Stimulated activated CD4-positive, alpha-beta T cell treated with anti-CD3 and anti-CD28 coated beads, Interleukin-2, amount 100 ng/mL, for 4 hours (primary cell): ENCODE data around the gene SEMA3G.
A peak's percentile ranks its signal among the peaks of the same experiment; 100 is the strongest.

Experiments used
- DNase-seq: peaks from one replicate; pipeline ENCODE4 v3.0.0-alpha.2; 2020; ENCODE audit warnings: low read depth

Gene SEMA3G

DNA sequence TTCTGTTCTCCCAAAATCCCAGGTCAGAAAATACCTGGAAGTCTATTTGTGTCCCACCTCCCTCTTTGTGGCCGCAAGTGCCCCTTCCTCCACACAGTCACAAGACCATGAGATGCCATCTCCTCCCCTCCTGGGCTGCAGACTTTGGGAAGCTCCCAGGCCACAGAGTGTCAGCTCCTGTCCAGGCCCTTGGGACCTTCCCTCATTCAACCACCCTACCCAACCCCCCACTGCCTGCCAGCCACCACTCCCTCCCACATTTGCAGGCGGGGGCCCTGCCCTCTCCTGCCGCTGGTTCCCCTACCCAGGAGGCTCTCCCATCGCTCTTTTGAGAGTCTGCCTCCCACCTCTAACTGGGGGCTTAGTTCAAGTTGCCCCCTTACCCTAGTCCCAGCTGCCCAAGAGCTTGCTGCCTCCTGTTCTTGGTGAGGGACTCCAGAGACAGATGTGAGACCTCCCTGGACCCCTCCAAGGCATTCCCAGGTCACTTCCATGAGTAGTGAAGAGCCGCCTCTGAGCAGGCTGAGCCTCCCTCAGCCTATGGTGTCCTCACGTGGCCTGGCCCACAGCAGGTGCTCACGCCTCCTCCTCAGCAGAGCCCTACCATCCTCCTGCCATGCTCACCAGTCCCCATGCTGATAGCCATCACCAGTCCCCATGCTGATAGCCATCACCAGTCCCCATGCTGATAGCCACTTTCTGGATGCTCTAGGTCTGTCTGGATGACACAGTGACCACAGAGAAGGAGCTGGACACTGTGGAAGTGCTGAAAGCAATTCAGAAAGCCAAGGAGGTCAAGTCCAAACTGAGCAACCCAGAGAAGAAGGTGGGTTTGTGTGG is 34.4 kb upstream of the SEMA3G start:
- no peak for DNase-seq

DNA sequence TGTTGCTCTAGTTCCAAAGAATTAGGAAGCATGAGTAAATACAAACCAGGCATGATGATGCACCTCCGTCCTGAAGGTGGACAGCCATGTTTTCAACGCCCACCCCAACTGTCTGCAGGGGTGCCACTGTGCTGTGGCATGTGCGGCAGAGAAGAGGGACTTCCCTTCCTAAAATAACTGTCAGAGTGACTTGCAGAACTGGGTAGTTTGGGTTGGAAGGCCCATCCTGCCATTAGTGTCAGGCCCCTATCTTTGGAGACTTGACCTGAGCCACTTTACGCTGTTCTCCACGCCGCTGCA is 32.8 kb upstream of the SEMA3G start:
- no peak for DNase-seq

DNA sequence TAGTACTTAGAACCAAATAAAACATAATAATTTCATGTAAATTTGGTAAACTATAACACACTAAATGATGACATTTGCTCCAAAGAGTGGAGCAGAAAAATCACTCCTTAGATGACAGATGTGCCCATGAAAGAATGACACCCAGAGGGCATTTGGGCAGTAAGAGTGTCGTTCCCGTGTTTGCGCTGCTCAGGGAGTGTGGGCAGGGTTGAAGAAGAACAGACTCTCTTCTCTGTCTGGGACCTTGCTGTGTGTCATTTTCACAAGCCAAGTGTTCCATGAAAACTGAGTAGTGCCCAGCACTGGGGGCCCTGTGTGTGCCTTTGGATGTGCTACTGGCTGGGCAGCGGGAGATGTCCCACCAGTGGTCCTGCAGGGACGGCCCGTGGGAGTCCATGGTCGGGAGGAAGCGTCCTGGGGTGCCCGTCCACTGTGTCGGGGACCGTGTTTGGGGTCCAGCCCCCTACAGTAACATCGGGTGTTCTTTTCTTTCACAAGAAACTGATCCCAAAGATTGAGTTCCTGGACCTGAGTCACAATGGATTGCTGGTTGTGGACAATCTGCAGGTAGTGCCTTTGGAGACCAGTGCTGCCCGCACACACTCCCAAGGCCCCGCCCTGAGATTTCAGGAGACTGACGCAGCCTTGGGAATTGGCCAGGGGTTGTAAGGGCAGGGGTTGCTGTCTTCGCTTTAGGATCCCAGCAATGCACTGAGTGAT is 32.3 kb upstream of the SEMA3G start:
- DNase-seq, result no peak

DNA sequence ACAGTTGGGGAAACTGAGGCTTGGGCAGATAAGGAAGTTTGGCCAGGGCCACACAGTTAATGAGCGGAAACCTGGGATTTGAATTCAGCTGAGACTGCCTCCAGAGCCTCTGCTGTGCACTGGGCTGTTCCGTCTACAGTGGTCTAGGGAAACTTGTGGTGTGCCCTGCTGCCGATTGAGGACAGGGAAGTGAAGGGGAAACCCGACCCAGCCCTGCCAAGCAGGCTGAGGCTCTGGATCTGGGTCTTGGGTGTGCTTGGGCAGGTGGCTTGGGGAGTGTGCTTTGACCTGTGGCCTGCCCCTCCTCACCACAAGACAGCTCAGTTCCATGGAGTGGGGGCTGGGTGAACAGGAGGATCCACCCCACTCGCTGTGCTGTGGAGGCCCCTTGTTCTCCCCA is 28.1 kb upstream of the SEMA3G start:
- DNase-seq, result no peak

DNA sequence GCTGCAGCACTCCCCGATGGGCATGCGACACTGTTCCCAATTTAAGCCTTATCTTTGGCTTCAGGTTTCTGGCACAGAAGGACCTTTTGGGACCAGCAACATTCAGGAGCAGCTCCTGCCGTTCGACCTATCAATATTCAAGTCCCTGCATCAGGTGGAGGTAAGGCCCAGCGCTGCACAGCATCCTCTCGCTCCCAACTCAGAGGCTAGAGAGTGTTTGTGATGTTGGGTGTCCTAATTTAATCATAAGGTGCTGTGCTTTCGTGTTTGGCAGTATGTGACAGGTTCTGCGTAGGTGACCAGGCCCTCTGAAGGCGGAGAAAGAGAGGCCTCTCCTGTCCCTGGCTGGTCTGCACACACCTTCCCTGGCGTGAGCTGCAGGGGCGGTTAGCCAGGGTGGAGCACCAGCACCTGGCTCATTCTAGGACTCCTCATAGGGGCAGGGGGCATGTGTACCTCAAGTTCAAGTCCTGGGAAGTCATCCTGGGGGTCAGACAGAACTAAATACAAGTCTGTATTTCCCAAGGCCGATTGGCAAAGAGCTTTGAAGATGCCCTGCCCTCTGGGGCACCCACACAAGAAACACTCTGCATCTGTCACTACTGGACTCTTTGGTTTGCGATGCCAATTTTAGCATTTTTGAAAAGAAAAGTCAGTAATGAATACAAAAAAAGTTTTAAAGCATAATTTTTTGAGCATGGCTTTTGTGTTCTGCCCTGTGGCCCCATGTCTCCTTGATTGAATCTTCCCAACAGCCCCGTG is 27.5 kb upstream of the SEMA3G start:
- DNase-seq, result no peak

DNA sequence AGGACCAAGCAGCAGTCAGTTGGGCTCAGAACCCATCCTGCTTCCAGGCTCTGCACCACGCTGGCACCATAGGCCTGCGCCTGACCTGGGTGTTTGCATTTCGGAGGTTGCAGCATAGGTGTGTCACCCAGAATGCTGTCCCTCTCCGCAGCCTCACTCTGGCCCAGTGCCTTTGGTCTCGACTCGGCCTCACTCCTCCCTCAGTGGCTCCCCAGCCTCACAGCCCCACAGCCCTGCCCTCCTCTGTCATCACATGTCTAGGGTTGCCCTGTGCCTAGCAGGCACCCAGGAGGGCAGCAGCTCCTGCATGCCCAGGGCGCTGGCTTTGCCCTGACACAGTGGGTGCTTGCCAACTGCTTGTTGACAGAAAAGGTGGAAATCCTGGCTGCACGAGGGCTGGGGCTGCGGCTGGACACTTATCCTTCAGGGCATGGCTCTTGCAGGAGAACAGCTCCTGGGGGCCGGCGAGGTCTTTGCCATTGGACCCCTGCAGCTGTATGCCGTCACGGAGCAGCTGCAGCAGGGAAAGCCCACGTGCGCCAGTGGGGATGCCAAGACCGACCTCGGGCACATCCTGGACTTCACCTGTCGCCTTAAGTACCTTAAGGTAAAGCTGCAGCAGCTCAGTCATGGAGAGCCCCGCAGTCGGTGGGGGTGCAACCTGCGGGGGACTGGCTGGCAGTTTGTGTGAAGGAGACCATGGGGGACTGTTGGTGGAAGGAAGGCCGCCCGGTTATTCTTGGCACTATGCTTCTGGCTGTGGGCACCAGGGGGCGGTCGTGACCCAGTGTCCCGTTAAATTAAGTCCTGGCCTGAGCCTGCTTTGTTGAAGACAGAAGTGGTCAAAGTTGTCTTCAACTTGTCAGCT is 26.7 kb upstream of the SEMA3G start:
- DNase-seq, result no peak

DNA sequence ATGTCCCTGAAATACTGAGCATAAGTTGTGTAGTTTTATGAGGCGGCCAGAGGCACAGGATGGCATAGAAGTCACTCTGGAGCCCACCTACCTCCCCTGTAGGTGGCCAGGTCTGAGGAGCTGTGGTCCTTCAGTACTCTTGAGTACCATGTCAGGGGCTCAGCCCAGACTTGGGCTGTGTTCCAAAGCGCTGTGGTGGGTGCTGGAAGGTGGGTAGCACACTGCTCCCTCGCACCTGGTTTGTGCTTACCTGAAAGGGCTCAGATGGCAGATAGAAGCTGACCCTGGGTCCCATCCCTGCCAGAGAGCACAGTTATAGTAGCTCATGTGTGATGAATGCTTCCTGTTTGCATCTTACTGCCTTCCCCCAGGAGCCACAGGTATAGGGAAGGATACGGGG is 26.0 kb upstream of the SEMA3G start:
- no peak for DNase-seq

DNA sequence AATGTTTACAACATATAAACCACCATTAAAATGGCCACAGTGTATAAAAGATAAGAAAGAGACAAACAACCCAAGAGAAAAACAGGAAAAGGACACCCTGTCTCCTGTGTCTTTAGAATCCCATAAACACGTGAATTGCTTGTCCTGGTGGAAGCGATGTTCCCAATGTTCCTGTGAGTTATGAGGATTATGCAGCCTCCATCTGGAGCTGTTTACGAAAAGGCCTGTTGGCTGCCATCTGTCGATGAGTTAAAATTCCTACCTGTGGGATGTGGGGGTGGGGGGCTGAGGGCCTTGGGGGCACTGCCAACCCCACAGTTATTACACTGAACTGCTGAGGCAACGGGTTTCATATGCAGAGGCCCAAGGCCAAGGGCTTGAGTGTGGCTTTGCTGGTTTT is 24.1 kb upstream of the SEMA3G start:
- no peak for DNase-seq

DNA sequence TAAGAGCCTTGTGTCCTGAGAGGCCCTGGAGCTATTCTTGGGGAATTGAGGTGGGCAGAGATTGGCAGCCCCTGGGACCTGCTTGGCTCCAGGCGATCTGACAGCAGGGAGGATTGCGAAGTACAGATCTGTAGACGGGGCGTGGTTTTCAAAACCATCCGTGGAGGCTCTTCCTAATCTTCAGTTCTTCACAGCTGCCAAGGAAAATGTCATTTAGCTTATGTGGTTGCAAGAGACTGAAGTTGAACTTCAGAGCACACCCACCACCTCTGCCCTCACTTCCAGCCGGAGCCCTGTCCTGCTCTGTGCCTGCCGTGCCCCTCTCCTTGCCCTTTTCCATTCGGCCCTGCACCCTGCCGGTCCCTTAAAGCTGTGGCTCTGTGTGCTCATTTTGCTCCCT is 23.4 kb upstream of the SEMA3G start:
- DNase-seq, result no peak

DNA sequence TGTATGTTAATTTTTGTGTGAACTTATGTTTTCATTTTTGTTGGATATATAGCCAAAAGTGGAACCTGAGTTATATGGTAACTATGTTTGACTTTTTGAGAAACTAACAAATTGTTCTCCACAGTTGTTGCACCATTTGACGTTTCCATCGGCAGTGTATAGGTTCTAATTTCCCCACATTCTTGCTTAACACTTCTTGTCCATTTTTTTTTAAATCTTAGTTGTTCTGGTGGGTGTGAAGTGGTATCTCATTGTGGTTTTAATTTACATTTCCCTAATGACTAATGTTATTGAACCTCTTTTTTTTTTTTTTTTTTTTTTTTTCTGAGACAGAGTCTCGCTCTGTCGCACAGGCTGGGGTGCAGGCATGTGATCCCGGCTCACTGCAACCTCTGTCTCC is 18.5 kb upstream of the SEMA3G start:
- no peak for DNase-seq

DNA sequence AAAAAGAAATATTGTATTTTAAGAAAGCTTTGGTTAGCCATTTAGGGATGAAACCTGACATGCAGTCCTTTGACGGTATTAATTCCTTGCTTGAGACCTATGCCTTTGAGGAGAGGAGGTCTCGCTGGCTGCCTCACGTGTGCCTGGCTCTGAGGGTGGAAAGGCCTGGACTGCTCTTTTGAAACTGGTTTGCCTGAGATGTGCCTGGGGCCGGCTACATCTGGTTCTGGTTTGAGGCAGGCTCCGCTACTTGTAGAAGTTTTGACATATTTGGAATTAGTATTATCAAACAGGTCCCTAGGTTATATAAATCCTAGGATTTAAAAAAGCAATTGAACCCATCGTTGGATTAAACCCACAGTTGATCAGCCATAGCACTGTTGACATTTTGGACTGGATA is 17.0 kb upstream of the SEMA3G start:
- no peak for DNase-seq

DNA sequence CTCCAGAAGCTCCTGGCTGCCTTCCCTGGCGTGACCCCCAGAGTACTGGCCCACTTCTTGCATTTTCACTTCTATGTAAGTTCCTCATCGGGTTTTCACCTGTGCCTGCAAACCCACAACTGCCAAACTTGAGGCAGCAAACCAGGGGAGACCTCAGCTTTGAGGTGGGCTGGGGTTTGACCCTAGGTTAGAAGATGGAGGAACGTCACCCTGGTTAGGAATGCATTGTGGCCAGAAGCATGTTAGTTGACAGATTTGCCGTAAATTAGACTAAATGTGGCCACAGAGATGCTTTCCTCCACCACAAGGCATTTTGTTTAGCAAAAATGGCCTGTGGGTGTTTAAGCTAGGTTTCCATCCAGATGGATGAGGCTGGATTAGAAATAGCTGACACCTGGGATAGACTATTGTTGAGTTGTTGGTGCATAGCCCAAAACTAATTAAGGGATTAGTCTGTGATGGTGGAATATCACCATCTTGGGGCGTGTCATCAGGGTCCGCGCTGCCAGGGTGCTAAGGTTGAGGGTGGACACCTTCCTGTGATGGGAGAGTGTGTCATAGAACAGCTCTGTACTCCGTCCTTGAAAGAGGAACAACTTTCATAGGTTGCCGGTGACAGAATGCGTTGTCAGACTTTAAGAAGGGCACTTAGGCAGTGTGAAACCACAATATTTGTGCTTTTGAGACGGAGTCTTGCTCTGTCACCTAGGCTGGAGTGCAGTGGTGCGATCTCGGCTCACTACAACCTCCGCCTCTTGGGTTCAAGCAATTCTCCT is 14.1 kb upstream of the SEMA3G start:
- no peak for DNase-seq

DNA sequence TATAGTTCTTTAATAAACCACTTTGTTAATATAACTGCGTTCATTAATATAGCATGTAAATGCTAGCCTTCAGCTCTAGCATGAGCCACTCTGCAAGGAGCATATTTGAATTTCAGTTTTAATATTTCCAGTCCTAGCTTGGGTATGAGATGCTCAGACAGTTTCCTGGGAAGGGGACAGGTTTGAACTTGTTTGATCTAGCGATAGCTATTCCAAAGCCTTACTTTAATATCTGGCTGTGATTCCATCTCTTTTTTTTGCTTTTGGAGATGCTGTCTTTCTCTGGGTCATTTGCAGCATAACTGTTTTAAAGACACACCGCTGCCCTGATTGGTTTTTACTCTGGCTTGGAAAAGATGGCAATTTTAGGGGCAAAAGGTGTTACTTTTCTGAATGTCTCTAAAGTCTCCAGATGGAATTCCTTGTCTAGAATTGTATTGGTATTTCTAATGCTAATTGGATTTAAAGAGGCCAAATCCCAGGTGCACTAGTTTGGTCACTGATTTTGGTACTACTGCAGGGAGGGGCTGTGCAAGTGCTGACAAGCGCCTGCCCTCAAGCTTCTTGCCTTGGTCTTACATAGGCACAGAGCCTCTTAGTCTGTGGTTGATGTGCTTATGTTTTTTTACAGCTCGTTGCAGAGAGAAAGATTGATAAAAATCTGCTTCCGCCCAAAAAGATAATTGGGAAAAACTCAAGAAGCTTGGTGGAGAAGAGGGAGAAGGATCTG is 13.3 kb upstream of the SEMA3G start:
- no peak for DNase-seq

DNA sequence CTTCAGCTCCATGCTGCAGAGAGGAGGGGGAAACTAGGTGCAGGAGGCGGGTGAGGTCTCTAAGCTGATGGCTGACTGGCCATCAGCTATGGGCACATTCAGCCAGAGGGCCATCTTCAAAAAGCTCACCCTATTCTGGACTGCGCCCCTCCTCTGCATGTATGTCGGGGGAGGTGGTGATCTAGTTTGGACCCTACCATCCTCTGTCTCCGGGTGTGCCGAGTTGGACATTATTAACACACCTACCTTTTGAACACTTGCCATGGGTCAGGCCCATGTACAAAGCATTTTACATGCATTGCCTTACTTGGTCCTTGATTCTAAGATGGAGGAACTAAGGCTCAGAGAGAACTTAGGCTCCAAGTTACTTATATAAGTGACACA is 11.9 kb upstream of the SEMA3G start:
- no peak for DNase-seq

DNA sequence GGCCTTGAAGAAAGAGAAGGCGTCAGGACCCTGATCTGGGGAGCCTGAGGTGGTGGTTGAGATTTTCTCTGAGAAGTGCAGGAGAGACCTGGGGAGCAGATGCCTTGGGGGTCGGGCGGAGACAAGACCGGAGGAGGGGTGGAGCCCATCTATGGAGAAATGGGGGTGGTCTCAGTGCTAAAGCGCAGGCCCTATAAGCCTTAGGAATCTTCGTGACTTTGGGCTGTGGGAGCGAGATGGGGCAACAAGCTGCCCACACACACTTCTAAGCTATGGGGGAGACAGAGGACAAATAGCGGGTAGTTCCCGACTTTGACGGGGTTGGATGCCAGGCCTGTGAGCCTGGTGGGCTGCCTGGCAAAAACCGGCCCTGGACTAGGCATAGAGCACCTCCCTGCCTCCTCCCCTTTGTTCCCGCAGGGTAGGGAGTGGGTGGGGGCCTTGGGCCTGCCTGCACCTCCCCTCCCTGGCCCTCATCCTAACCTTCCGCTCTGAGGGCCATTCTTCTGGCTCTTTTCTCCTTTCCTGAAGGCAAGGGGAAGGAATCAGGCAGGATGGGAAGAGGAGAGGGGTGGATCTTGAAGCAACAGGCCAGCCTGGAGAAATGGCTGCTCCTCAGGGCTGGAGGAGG is 11.4 kb upstream of the SEMA3G start:
- DNase-seq, result no peak

DNA sequence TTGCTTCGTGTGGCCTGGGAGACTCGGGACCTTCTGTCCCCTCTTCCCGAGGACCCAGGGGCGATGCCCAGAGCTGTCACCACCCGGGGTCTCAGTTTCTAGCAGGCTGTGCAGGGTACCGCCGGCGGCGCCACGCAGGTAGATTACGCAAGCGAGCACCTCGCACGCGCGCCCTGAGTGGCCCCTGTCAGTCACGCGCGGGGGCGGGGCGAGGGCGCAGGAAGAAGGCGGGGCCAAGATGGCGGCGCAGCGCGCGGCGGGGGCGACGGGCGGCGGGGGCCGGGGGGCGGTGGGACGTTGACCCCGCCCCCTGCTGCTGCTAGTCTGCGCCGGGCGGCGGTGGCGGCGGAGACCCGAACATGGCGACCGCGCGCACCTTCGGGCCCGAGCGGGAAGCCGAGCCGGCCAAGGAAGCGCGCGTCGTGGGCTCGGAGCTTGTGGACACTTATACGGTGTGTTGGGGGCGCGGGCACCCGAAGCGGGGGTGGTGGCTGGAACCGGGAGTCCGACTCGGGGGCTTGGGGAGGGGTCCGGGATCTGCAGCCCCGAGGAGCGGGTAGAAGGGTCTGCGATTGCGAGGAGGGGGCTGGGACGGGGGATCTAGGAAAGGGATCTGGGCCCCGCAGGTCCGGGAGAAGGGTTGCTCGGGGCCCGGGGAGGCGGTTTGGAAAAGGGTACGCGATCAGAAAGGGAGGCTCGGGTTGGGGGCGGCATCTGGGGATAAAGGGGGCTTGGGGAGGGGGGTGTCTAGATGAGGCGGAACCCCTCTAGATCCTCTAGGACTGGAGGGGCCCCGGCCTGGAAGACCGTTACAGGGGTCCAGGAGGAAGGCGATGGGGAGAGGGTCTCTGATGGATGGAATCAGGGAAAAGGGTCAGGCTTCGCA is 10.6 kb upstream of the SEMA3G start, which contains the start of gene NISCH:
Gene NISCH, plus strand, starts transcription at position 322 of the 886 bp plus-strand sequence. Its CDS starts 38 bp downstream, at position 360.
- DNase-seq, result peak; percentile 95

DNA sequence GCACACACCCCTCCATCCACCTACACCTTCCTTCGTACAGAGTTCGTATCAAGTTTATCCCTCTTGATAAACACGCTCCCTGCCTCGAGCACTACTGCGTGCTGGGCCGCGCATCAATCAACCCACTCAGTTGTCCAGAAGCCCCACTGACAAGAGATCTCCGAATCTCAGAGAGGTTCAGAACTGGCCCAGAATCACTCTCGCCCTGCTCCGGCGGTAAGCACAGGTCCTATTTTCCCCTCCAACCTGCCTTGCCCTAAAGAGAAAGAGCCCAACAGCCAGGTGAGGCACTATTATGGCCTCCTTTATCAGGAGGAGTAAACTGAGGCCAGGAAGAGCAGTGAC is 10.0 kb upstream of the SEMA3G start:
- DNase-seq, result no peak

DNA sequence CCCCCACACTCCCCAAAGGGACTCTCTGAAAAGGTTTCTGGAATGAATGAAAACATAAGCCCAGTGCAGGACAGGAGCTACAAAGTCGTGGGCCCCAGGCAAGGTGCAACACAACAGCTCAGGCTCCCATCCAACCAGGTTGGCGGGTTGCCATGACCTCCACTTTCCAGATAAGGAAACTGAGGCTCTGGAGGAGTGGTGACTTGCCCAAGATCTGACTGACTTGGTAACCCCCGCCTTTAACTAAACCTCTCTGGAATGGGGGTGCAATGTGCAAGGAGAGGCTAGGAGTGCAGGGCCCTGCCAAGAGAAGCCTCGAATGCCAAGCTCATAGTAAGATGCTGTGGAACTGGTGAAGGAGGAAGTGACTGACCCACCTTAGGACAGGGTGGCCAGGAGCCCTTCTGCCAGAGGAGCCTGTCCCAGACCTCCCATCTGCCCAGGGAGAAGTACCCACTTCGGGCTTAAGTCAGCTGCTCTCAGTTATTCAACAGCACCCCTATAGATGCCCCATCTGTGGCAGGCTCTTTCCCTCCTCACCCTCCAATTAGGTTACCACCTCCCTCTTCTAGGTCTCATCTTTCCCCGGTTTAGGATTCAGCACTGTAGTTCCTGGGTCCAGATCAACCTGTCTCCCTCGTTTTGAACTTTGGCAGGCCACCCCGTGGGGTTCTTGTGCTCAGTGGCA is 9.5 kb upstream of the SEMA3G start:
- DNase-seq, result no peak
